Neuronal stem cell (in vitro differentiated cells): ENCODE data around the gene ZNF669.

Experiments
- DNase-seq: peaks from one replicate; pipeline ENCODE4 v3.0.0-alpha.2; 2013; ENCODE audit warnings: low spot score
- H2AFZ ChIP-seq: one replicate; pipeline ENCODE4 v1.6.1; 2013; ENCODE audit warnings: mild to moderate bottlenecking, low read length, inconsistent platforms
- H2AK5ac ChIP-seq: 2 replicates; pipeline ENCODE4 v1.6.1; 2013; ENCODE audit warnings: low read depth, mild to moderate bottlenecking, inconsistent platforms, low read length, moderate library complexity, mixed read lengths
- H2BK120ac ChIP-seq: 2 replicates; pipeline ENCODE4 v1.6.1; 2013; ENCODE audit warnings: low read depth, mild to moderate bottlenecking, inconsistent platforms, low read length, moderate library complexity, mixed read lengths
- H2BK12ac ChIP-seq: one replicate; pipeline ENCODE4 v1.6.1; 2013; ENCODE audit warnings: low read length, inconsistent platforms
- H2BK15ac ChIP-seq: 2 replicates; pipeline ENCODE4 v1.6.1; 2013; ENCODE audit warnings: mild to moderate bottlenecking, low read length, inconsistent platforms, mixed read lengths
- H2BK5ac ChIP-seq: one replicate; pipeline ENCODE4 v1.6.1; 2013; ENCODE audit warnings: inconsistent platforms, mild to moderate bottlenecking, low read length, moderate library complexity
- H3K14ac ChIP-seq: one replicate; pipeline ENCODE4 v1.6.1; 2013; ENCODE audit warnings: low read length, inconsistent platforms
- H3K18ac ChIP-seq: 2 replicates; pipeline ENCODE4 v1.6.1; 2013; ENCODE audit warnings: low read length, inconsistent platforms
- H3K23ac ChIP-seq: 2 replicates; pipeline ENCODE4 v1.6.1; 2013; ENCODE audit warnings: low read depth, mild to moderate bottlenecking, mixed read lengths, low read length, inconsistent platforms; ENCODE audit not compliant: poor library complexity
- H3K27ac ChIP-seq: replicated peaks from 3 replicates; pipeline ENCODE4 v1.5.1; 2013; ENCODE audit warnings: low read length, inconsistent platforms
- H3K27me3 ChIP-seq, 3 experiments: 2 replicates each; pipeline ENCODE4 v1.6.1; 2013; ENCODE audit warnings: low read length in 3 of 3, mild to moderate bottlenecking in 2 of 3, inconsistent platforms in 1 of 3, low read depth in 1 of 3, mixed read lengths in 1 of 3, moderate library complexity in 1 of 3; ENCODE audit not compliant: control insufficient read depth in 3 of 3, insufficient read depth in 3 of 3
- H3K36me3 ChIP-seq, 2 donors: replicated peaks in 1 of 2; 2 replicates each; pipeline ENCODE4 v1.6.1; 2013; ENCODE audit warnings: low read length in 2 of 2; ENCODE audit not compliant: control insufficient read depth in 2 of 2, insufficient read depth in 2 of 2
- H3K4ac ChIP-seq: 2 replicates; pipeline ENCODE4 v1.6.1; 2013; ENCODE audit warnings: inconsistent platforms, mild to moderate bottlenecking, low read length, moderate library complexity
- H3K4me1 ChIP-seq, 2 donors: 1 replicate in 1 of 2; 2 replicates in 1 of 2; pipeline ENCODE4 v1.6.1; 2013; ENCODE audit warnings: low read length in 2 of 2, low read depth in 1 of 2; ENCODE audit not compliant: control insufficient read depth in 2 of 2, insufficient read depth in 1 of 2
- H3K4me2 ChIP-seq: one replicate; pipeline ENCODE4 v1.6.1; 2013; ENCODE audit warnings: mild to moderate bottlenecking, low read length, inconsistent platforms; ENCODE audit not compliant: insufficient read depth, poor library complexity, severe bottlenecking
- H3K4me3 ChIP-seq, 2 donors: 2 replicates each; pipeline ENCODE4 v1.5.1; 2013; ENCODE audit warnings: low read length in 2 of 2, mild to moderate bottlenecking in 2 of 2, inconsistent platforms in 1 of 2, moderate library complexity in 1 of 2
- H3K79me1 ChIP-seq: one replicate; pipeline ENCODE4 v1.6.1; 2013; ENCODE audit warnings: low read depth, mild to moderate bottlenecking, inconsistent platforms, low read length, moderate library complexity
- H3K9ac ChIP-seq: one replicate; pipeline ENCODE4 v1.6.1; 2013; ENCODE audit warnings: mild to moderate bottlenecking, low read depth, low read length, inconsistent platforms; ENCODE audit not compliant: poor library complexity
- H3K9me3 ChIP-seq, 2 donors: replicated peaks in 1 of 2; 2 replicates each; pipeline versions ENCODE3 to v1.6.1; 2013; ENCODE audit warnings: low read length in 2 of 2, mild to moderate bottlenecking in 2 of 2, inconsistent platforms in 1 of 2, low read depth in 1 of 2, mixed read lengths in 1 of 2, moderate library complexity in 1 of 2; ENCODE audit not compliant: control insufficient read depth in 2 of 2, insufficient read depth in 1 of 2
- H4K8ac ChIP-seq: one replicate; pipeline ENCODE4 v1.6.1; 2013; ENCODE audit warnings: low read depth, mild to moderate bottlenecking, inconsistent platforms, low read length, moderate library complexity
- H4K91ac ChIP-seq: one replicate; pipeline ENCODE4 v1.6.1; 2013; ENCODE audit warnings: low read length, low read depth, mild to moderate bottlenecking, inconsistent platforms; ENCODE audit not compliant: poor library complexity
- WGBS, 2 donors: extraction: QIAGEN DNeasy Blood & Tissue Kit; methylation state at CpG; one replicate each; pipeline ENCODE4 v1.1.7; 2013; ENCODE audit warnings: missing lambda C conversion rate in 2 of 2, mixed read lengths in 1 of 2; ENCODE audit not compliant: insufficient read length in 2 of 2, insufficient replicate concordance in 1 of 2; ENCODE audit errors: extremely low coverage in 2 of 2; 5-methylcytosine and 5-hydroxymethylcytosine counted together

The ZNF669 gene

GRCh38 chr1:247056071-247056470 lies 48.1 kb downstream of the ZNF669 start:
- Histone ChIP-seq H3K9me3 (peaks cover 27 to 90% of the 10 kb centered on the region in 2 donors), H3K14ac (no peak overlapping the region), H3K23ac (no peak overlapping the region), H2BK120ac (no peak overlapping the region), H3K27me3 (no peaks in the 10 kb centered on the region), H3K4me1 (no peaks in the 10 kb centered on the region), H3K18ac (no peak overlapping the region), H3K36me3 (peaks cover 0 to 4% of the 10 kb centered on the region in 2 donors), H3K79me1 (peaks cover 4% of the 10 kb centered on the region), H2BK12ac (no peak overlapping the region), H4K91ac (no peak overlapping the region), H4K8ac (no peak overlapping the region), H3K4me2 (no peak overlapping the region), H3K4ac (no peak overlapping the region), H2BK15ac (no peak overlapping the region), H3K9ac (no peak overlapping the region), H3K4me3 (no peak overlapping the region), H2BK5ac (no peak overlapping the region), H3K27ac (no peak overlapping the region), H2AK5ac (no peak overlapping the region), H2AFZ (no peak overlapping the region)
- WGBS, 2 donors, result no CpG with 5 or more reads among the region's 2 CpGs
- no peak for DNase-seq

- Histone ChIP-seq H3K18ac (no peak overlapping the region), H2BK5ac (no peak overlapping the region), H3K36me3 (peaks cover 0 to 4% of the 10 kb centered on the region in 2 donors), H3K27ac (no peak overlapping the region), H3K4ac (no peak overlapping the region), H4K8ac (no peak overlapping the region), H2BK15ac (no peak overlapping the region), H4K91ac (no peak overlapping the region), H3K14ac (no peak overlapping the region), H2AK5ac (no peak overlapping the region), H3K4me2 (no peak overlapping the region), H2BK120ac (no peak overlapping the region), H3K23ac (no peak overlapping the region), H3K4me1 (no peaks in the 10 kb centered on the region), H2AFZ (no peak overlapping the region), H3K9me3 (peaks cover 27 to 87% of the 10 kb centered on the region in 2 donors), H3K79me1 (peaks cover 4% of the 10 kb centered on the region), H3K9ac (no peak overlapping the region), H3K27me3 (no peaks in the 10 kb centered on the region), H2BK12ac (no peak overlapping the region), H3K4me3 (peak overlapping the region in 1 of 2 donors; percentile 30)
- WGBS, 2 donors, result no CpG with 5 or more reads among the region's 2 CpGs
- no peak for DNase-seq
Observed at GRCh38 chr1:247054992-247055415, 49.2 kb downstream of the ZNF669 start.
